ACHN (cell line): ENCODE data around the gene SPOP.
A peak's percentile ranks its signal among the peaks of the same experiment; 100 is the strongest.

Source experiments
- DNase-seq: peaks from one replicate; pipeline ENCODE4 v3.0.0-alpha.2; 2015
- in situ Hi-C: cut with HindIII; loops from 2 replicates; pipeline ENCODE4 v1.10.0; 2017; ENCODE audit warnings: low sequenced_read_pairs, low pct_ligation_motif_present, low pct_unique_long_range_greater_than_20kb

SPOP gene

DNA sequence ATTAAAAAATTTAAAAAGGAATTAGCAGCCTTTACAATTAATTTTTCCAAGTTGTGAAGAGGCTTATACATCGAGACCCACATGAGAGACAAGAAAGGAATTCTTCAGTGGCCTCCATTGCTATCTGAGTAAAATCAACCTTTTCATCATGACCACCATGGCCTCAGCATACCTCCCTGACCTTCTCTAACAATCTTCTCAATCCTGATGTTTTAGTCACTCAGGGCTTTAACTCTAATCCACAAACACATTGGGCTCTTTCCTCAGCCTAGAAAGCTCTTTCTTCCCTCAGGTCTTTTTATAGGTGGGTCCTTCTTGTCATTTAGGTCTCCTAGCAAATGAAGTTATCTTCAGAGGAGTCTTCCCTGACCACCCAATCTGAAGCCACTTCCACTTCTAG lies 46.4 kb downstream of the SPOP start:
- no peak for DNase-seq
- in situ Hi-C loops: no loop called here

DNA sequence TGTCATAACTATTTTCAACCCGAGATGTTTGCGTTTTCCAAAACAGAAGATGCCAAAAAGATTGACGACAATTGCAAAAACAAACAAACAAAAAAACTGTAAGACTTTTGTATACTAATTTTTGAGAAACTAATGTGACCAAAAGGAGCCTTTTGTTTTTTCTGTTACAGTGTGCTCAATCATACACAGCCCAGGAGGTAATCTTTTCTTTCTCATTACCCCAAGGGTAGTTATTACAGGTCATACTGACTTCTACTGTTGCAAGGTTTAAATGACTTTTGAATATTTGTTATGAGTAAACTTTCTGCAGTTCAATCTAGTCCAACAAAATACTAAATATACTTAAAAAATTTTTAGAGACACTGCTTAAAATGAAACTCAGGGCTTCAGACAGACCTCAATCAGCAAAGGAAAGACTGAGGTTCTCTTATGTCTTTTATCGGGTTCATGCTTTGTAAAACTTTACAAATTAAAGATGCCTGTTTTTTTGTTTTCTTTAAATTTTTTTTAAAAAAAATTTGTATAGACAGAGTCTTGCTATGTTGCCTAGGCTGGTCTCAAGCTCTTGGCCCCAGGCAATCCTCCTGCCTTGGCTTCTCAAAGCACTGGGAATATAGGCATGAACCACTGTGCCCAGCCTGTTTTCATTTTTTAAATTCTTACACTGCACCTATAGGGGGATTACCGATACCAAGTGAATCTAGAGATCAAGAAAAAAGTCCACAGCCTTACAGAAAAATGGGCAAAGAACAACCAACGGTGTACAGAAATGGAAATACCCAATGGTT lies 47.6 kb downstream of the SPOP start:
- no peak for DNase-seq
- in situ Hi-C loops: no loop called here

DNA sequence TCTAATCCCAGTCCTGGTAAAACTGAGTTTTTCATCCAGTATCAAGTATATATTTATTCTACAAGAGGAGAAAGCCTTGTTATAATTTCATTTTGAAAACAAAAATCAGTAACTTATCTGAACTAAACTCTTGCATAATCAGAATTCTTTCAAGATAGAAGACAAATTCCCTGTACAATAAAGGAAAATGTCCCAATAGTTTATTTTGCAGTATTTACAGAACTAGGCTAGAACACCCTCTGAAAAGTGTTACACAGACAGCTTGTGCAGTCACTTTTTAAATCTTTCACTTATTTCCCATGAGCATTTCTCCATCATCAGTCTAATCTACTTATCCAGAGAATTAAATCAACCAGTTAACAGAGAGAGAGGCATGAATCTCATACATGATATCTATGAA lies 48.5 kb downstream of the SPOP start:
- in situ Hi-C loops: no loop called here
- no peak for DNase-seq

DNA sequence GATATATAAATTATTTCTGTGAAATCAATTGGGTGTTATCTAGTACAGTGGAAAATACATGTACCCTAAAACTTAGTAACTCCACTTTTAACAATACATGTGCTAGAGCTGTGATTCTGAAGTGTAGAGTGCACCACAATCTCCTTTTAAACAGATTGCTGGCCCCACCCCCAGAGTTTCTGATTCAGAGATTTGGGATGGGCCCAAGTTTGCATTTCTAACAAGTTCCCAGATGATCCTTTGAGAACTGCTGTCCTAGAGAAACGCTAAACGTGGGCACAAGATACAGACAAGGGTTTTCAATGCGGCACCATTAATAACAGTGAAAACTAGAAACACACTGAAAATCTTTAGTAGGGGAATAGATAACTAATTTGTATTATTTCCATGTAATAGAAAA lies 53.0 kb downstream of the SPOP start:
- in situ Hi-C loops: no loop called here
- DNase-seq: no peak

DNA sequence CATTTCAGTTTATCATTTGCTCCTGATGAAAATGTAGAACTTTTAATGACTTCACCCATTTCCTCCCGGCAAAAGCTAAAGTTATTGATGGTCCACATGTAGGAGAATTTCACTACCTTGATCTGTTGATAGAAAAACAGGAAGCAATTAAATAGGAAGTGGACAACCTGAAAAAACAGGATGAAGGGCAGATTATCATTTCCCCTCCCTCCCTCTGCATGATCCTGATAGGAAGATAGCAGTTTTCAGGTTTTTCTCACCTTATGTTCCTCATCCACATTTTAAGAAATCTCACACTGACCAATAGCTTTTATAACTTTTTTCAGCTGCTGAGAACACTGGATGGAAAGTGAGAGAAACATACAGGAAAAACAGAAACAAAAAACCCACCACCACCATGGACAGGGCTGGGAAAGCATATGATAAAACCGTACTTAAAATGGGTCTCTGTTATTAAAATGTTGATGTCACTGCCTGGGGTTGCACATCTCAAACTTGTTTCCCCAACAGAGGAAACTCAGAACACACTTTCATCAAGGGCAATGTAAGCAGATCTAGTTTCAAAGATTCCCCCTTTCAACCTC lies 55.9 kb downstream of the SPOP start:
- in situ Hi-C loops: no loop called here
- no peak for DNase-seq

DNA sequence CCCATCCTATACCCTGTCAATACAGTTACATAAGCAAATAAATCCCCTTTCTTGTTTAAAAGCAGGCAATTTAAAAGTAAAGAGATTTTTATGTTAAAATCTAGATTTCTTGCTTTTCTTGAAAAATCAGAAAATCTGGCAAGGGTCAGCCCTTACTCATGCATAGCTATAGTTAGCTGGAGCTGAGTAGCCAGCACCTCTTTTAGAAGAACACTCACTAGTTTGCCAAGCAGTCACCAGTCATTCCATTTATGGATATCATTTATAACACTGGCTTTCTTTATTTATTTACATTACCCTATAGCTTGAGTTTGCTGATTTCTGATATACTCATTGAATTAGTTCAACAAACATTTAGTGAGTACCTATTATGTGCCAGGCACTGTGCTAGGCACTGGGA lies 56.5 kb downstream of the SPOP start:
- no peak for DNase-seq

DNA sequence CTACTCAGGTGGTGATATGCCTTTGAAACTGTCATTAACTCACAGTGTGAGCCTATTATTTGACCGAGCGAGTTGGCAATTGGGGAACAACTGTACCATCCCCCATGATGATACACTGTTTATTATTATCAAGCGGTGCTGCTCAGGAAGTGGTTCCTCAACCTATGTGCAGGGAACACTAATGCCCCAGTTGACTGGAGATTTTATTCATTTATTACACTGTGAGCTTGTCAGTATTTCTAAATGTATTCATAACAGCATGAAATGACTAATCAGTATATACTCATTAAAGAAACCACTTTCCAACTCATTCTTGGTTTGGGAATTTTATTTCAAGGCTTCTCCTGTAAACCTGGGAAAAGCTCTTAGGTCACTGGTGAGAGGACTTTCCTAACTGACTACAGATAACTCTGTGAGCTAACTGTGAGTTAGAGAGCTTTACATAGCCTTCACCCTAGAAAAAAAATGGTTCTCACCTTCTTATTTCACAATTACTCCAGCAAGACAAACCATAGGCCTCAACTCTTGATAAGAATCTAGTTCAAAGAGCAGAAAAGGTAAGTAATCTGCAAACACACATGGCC lies 59.8 kb downstream of the SPOP start:
- in situ Hi-C loops: no loop called here
- no peak for DNase-seq

More for the DNA sequence above, 56.5 kb downstream of the SPOP start:
- in situ Hi-C loops: no loop called here

DNA sequence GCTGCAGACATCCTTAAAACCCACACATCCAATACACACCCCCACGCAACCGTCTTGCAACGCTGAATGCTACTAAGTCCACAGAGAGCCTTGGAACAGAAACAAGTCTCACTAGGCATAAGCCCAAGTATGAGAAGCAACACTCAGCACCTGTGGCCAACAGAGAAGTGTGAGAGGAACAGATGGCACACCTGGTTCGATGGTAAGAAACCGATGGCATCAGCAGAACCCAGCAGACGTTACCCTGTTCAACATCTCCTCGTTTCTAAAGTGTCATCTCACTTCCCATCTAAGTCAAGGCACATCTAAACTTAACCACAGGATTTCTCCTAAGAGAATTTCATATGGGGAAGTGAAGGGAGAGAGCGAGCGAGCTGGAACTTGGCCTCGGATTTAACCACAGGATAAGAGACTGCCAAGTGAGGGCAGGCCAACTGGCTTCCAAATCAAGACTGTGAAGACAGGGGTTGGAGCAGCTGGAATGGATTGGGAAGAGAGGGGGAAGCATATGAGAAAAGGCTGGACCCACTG lies 61.2 kb downstream of the SPOP start:
- DNase-seq: no peak
- in situ Hi-C loops: no loop called here

DNA sequence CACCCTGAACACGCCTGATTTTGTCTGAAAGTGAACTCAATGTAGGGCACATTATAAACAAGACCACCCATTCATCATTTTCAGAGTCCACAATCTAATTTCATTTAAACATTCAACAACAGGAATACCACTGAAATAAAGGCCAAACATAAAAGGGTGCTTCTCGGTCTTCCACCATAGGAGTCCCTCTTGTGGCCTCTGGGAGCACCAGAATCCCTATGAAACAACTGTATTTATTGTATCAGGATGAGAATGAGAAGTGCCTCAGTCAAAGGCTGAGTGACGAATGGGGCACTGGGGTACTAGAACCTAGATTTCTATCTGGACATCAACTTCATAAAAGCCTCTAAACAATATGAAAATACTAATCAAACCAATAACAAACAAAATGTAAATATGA lies 61.8 kb downstream of the SPOP start:
- peak; percentile 24 for DNase-seq
- in situ Hi-C loops: no loop called here

DNA sequence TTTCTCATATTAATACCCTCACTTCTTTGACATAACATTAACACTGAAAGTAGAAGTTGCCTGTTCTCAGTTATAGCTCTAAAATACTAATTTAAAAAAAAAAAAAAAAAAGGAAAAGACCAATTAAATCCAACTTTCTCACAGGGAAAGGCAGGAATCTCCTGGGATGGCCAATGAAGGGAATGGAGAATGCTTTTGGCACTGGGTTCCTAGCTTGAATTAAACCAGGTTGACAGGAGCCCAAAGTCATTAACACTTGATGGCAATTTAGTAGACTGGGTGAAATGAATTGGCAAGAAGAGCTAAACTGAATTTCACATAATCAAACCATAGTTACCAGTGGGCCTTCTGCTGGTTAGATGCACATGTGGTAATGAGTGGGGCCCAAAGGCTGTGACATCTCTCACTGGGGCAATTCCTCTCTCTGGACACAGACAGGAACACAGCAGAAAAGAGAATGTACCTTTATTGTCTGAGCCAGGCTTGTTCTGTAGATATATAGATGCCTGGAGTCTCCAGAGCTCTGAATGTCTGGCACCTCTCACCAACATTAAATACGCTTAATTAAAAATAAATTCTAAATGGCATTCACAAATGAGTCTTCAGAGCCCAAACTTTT lies 64.6 kb downstream of the SPOP start:
- no peak for DNase-seq
- in situ Hi-C loops: no loop called here

DNA sequence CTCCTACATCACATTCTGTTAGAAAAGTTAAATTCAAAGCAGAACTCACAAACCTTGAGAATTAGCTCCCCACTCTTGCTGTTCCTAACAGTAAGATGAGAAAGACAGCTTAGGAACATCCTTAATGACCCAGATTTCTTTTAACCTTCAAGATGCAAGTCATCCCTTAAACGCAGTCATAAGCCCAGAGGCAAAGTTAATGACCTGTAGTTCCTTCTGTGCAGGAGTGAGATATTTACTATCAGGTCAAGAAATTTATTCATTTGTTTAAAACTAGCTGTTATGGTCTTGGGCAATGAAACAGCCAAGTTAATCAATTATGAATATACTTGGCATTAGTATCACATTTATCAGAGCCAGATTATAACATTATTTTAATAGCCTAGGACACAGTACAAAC lies 65.2 kb downstream of the SPOP start:
- DNase-seq: peak; percentile 62
- in situ Hi-C loops: no loop called here

DNA sequence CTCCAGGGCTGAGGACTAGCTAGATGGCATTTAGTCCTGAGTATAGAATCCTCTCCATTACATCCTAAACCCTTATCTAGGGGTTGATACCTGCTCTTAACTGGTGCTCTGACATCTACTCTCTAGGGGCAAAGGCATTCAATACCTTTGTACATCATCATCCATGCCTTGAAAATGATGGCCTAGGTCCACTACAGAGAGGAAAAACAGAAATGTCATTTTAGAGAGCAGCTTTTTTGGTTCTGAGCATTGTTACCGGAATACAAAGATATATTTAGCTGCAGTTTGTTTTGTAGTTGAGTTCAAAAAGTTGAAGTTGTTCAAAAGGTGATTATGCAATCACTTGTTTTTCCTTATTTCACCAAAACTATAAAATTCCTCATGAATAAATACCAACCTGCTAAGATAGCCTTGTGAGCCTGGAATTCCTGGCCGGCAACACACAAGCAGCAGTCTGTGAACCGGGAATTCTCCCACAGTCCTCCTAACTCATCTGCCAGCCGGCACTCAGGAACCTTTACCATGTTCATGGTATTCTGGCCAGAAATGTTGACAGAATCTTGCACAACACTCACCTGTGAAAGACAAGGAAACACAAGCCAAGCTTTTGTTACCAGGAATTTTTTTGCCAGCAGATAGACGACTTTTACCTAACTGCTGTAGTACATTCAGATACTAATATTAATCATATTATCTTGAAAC lies 66.9 kb downstream of the SPOP start:
- in situ Hi-C loops: no loop called here
- DNase-seq: no peak

DNA sequence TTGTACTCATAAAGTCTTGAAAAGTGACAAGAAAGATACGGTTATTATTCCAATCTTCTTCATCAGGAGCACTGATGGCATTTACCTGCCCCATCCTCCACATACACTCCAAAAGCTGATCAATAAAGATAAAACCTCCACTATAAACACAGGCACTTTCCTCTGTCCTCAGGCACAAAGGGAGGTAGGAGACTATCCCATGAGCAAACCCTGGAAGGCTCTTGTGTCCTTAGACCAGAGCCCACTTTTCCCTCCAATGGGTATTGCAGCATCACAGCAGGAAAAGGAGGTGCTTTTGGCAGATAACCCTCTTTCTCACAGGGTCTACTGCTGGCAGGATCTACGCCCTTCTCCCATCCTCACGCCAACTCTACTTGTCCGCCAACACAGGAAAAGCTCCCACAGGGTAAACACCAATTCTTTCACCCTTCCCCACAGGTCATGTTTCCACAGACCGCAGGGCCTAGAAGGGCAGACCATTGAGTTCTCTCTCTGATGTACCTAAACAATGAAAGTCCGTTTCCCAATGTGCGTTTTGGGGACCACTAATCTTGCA lies 73.5 kb downstream of the SPOP start:
- in situ Hi-C loops: no loop called here
- no peak for DNase-seq

DNA sequence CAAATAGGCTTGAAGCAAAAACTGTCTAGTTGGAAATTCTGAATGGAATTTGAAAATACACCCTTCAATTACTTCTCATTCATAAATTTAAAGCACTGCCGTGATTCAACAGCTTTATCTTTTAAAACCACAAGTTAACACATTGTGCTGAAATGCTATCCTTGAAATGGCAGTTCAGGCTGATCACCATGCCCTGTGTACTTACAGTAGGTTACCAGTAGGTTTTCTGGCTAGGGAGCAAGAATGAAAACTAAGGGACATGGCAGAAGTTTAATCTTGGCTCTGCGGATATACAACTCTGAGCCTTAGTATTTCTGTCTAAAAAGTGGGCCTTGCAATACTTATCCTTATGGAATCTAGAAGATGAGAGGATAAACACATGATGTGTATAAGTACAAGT lies 74.2 kb downstream of the SPOP start:
- no peak for DNase-seq
- in situ Hi-C loops: no loop called here

DNA sequence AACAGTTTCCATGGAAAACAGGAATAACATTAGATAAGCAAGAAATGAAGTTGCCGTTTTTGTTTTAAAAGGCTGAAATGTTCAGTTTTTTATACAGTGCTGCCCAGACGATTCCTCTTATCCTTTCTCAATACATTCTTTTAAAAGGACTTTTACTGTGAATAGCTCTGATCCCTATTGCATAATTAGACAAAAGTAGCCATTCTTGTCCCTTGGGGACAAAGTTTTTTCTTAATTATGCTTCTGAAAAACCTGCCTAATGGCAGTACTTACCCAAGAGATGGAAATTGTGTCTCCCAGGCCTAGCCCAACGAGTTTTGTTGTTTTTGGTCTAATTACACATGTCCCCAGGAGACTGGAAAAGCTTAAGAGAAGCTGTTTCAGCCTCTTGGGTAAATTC lies 74.7 kb downstream of the SPOP start:
- in situ Hi-C loops: no loop called here
- DNase-seq: no peak

DNA sequence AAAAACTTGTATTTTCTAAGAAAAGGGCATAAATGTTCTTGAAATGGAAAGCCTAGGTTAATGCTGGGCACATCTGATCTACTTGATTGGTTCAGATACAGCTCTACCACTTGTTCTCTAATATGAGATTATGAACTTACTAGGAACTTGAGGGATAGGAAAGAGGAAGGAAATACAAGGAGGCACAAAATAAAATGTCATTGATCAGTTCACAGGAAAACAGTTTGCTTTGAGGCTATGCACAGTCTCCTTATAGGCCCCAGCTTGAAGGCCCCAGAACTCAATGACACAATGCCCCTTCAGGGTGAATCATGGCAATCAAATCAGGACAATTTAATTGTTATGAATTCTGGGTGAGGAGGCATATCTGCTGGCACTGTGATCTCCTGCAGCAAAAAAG lies 75.1 kb downstream of the SPOP start:
- in situ Hi-C loops: no loop called here
- no peak for DNase-seq

DNA sequence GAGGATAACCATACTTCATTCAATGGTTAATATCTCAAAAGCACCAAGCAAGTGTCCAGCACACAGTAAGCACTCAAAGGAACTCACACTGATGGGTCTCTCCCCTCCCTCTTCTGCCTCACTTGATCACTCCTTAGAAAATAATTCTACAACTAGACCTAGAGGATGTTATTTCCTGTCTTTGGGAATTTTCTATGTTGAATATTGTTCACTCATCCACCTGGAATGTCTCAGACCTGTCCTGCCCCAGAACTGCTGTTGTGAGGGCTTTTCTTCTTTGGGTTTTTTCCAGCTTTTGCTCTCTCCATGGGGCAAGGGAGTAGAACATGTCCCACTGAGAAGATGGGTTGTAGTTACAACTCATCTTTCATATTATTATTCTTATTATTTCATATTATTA lies 76.9 kb downstream of the SPOP start:
- in situ Hi-C loops: no loop called here
- DNase-seq: no peak

DNA sequence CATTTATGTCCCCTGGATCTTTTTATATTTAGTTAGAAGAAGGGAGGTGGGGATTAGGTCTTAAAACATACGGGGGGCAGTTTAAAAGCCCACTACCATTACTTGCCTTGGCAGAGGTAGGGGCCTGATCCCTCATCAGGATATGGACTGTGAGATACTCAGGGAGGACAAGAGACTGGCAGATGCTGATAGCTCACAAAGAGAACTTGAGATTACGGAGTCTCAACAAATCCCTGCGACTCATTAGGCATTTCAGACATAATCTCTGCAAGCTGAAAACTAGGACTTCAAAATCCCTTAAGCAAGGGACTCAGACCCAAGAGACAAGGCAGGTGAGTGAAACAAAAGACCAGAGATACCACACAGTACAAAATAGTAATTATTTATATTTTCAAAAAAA lies 79.0 kb downstream of the SPOP start:
- DNase-seq: no peak
- in situ Hi-C loops: no loop called here
